Gastroesophageal sphincter (tissue), 4 donors: ENCODE results near the gene ABHD17A. TPM values are rescaled to one million over a fixed set of nuclear protein-coding genes. Genes with fewer than 3 reads are reported as not detected.
A peak's percentile ranks its signal among the peaks of the same experiment; 100 is the strongest.
"Not testable (repeated sequence)": the region's sequence is repeated elsewhere in the genome, so short reads cannot be mapped to it uniquely, and the experiment has no call there.

ENCODE experiments used
- ATAC-seq: fragments of 150-250 bp; one replicate; pipeline ENCODE4 v1.9.1; 2016; ENCODE audit warnings: mild to moderate bottlenecking, moderate library complexity
- H3K27ac ChIP-seq, 4 donors: fragments of 200-600 bp; sonication (generic) in 3 of 4; 1 replicate in 3 of 4; 2 replicates in 1 of 4; pipeline ENCODE4 v1.5.1; 2016 to 2019
- H3K27me3 ChIP-seq: fragments of 200-600 bp; sonication (generic); one replicate; pipeline ENCODE4 v1.5.1; 2019
- H3K36me3 ChIP-seq, 2 donors: fragments of 200-600 bp; sonication (generic); one replicate each; pipeline ENCODE4 v1.5.1; 2019; ENCODE audit warnings: control low read depth in 1 of 2
- H3K4me1 ChIP-seq, 3 donors: fragments of 200-600 bp; sonication (generic); 1 replicate in 2 of 3; 2 replicates in 1 of 3; pipeline ENCODE4 v1.5.1; 2016 to 2019; ENCODE audit warnings: control low read depth in 2 of 3
- H3K4me3 ChIP-seq, 2 donors: fragments of 200-600 bp; sonication (generic); one replicate each; pipeline ENCODE4 v1.5.1; 2019; ENCODE audit warnings: mild to moderate bottlenecking in 1 of 2, moderate library complexity in 1 of 2
- H3K9me3 ChIP-seq, 3 donors: fragments of 200-600 bp; sonication (generic); one replicate each; pipeline ENCODE4 v1.5.1; 2017 to 2019; ENCODE audit warnings: control low read depth in 2 of 3
- EP300 ChIP-seq: sonication (generic); formaldehyde crosslinking; IDR thresholded peaks from one replicate; pipeline ENCODE4 v1.6.1; 2017; ENCODE audit warnings: antibody characterized with exemption, mild to moderate bottlenecking
- POLR2A ChIP-seq, 2 donors: fragments of 450-650 bp; IDR thresholded peaks; one replicate each; pipeline ENCODE4 v1.6.1; 2017; ENCODE audit warnings: antibody characterized with exemption in 2 of 2, mild to moderate bottlenecking in 2 of 2, moderate library complexity in 1 of 2
- POLR2AphosphoS5 ChIP-seq: sonication (generic); formaldehyde crosslinking; IDR thresholded peaks from one replicate; pipeline ENCODE4 v1.6.1; 2017; ENCODE audit warnings: antibody characterized with exemption
- WGBS, 2 donors: methylation state at CpG; one replicate each; pipeline ENCODE4 v1.1.5; 2018; ENCODE audit warnings: low coverage in 1 of 2; 5-methylcytosine and 5-hydroxymethylcytosine counted together
- total RNA-seq, 4 donors: library from RNA; depleted of rRNA; stranded (reverse); fragments of >200 nt; gene quantifications; one replicate each; pipeline ENCODE4 v1.1.0, GENCODE V29; 2016
- TF ChIP-seq, protein P1 (sequence below), 4 experiments: fragments of 200-600 bp in 2 of 4; fragments of 450-650 bp in 2 of 4; sonication (generic) in 1 of 4; IDR thresholded peaks; one replicate each; pipeline ENCODE4 v1.5.1; 2017 to 2019; ENCODE audit warnings: antibody characterized with exemption in 4 of 4, mild to moderate bottlenecking in 2 of 4, moderate library complexity in 2 of 4

ABHD17A gene
- total RNA-seq, 4 donors from 2014 or later = 80.0 to 117 (median 91.0) TPM

DNA sequence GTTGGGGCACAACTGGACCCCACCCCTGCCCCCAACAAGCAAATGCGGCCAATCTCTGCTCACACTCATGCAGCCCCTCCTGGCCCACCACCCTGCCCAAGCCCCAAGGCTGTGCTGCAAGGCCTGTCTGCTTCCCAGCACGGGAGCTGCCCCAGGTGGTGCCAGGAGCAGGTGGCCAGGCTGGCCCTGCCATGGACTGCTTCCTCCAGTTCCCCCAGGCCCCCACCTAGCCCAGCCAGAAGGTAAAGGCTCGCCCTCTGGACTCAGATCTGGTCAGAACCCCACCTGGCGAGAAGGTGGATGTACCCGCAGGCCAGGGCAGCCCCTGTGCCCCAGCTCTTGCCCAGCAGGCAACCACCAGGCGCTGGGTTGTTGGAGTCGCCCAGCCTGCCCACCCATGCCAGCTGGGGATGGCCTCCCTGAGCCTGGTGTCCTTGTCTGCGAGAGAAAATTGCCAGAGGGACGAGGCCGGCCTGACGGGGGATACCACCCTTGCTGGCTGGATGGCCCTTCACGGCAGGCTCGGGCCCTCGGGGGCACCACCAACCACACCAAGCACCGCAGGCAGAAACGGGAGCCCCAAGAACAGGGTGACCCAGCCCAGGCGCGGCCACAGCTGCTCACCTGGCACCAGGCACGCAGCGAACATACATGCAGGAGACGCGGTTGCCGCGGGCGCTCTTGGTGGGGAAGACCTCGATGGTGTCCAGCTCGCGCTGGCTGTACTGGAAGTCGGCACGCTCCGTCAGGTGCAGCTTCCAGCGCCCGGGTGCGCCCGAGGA, 4.5 kb downstream of the ABHD17A start:
- no peak for ATAC-seq
- WGBS, 2 donors = no CpG with 5 or more reads among the region's 35 CpGs
- Histone ChIP-seq H3K27me3 (no peaks in the 10 kb centered on the region), H3K27ac (peak overlapping the region in 3 of 4 donors; percentile 10 to 89 (median 87)), H3K36me3 (peaks cover 0 to 21% of the 10 kb centered on the region in 2 donors), H3K4me1 (peaks cover 4 to 66% (median 34%) of the 10 kb centered on the region in 3 donors), H3K4me3 (peak overlapping the region in 1 of 2 donors; percentile 29), H3K9me3 (no peaks in the 10 kb centered on the region)
- TF ChIP-seq, protein P1, sequence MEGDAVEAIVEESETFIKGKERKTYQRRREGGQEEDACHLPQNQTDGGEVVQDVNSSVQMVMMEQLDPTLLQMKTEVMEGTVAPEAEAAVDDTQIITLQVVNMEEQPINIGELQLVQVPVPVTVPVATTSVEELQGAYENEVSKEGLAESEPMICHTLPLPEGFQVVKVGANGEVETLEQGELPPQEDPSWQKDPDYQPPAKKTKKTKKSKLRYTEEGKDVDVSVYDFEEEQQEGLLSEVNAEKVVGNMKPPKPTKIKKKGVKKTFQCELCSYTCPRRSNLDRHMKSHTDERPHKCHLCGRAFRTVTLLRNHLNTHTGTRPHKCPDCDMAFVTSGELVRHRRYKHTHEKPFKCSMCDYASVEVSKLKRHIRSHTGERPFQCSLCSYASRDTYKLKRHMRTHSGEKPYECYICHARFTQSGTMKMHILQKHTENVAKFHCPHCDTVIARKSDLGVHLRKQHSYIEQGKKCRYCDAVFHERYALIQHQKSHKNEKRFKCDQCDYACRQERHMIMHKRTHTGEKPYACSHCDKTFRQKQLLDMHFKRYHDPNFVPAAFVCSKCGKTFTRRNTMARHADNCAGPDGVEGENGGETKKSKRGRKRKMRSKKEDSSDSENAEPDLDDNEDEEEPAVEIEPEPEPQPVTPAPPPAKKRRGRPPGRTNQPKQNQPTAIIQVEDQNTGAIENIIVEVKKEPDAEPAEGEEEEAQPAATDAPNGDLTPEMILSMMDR (IDR thresholded peaks at IDR 0.05) = no peak
- no peak for TF ChIP-seq EP300
- TF ChIP-seq POLR2AphosphoS5 = no peak
- no peak for TF ChIP-seq POLR2A (IDR thresholded peaks at IDR 0.05)

DNA sequence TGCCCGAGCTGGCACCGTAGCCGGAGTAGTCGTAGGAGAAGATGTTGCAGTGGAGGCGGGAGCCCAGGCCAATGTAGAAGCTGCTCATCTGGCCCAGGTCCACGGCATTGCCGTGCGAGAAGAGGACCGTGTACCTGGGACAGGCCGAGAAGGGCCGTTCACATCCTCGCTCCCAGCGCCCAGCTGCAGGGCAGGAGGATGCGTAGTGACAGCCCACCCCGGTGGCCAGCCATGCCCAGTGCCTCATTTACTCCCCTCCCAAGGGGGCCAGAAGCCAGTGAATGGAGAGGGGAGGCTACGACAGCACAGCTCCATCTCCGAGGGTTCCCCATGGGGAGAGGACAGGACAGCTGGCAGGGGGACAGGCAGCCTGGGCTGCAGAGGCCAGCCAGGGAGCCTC, 5.3 kb downstream of the ABHD17A start:
- not testable (repeated sequence) for ATAC-seq, H3K9me3 ChIP-seq, H3K4me3 ChIP-seq, H3K27me3 ChIP-seq
- Histone ChIP-seq H3K36me3 (peaks cover 0 to 21% of the 10 kb centered on the region in 2 donors), H3K4me1 (peaks cover 4 to 68% (median 34%) of the 10 kb centered on the region in 3 donors), H3K27ac (peak overlapping the region in 1 of 4 donors; percentile 87)
- WGBS, 2 donors = 60% methylated on average over 3 of the region's 17 CpGs; no CpG with 5 or more reads in 1 of the 2 donors

DNA sequence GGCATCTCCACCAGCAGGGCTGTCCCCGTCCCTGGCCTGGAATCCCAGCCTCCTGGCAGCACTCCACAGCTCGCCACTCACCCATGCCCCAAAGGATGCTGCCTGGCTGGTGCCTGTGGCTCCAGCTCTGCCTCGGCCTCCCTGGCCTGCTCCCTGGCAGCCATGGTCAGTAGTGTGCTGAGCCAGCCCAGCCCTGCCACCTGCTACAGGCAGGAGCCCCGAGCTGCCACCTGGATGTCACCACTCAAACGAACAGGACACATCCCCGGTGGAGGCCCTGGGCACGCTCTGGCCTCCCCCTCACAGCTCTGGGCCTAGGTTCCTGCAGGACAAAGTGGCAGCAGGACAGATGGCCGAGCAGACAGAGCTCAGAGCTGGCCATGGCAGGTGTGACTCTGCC, 6.7 kb downstream of the ABHD17A start:
- H3K27me3 ChIP-seq, H3K27ac ChIP-seq, H3K9me3 ChIP-seq, H3K4me3 ChIP-seq, ATAC-seq: not testable (repeated sequence)
- no CpG with 5 or more reads among the region's 8 CpGs for WGBS, 2 donors
- peaks cover 0 to 70% (median 34%) of the 10 kb centered on the region in 3 donors for H3K4me1 ChIP-seq
- peaks cover 0 to 21% of the 10 kb centered on the region in 2 donors for H3K36me3 ChIP-seq

DNA sequence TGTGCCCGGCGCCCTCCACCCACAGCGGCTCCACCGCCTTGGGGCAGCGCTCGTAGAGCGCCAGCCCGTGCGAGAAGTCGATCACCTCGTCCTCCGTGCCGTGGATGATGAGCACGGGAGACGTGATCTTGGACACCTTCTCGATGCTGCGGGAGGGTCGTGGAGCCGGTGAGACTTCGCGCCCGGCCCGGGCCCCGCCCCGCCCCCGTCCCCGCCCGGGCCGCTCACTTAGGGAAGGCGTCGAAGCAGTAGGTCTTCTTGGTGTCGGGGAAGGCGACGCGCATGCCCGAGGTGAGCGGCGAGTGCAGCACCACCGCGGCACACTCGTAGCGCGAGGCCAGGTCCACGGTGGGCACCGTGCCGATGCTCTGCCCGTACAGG, 8.0 kb downstream of the ABHD17A start:
- Histone ChIP-seq H3K36me3 (peaks cover 0 to 21% of the 10 kb centered on the region in 2 donors), H3K4me1 (peaks cover 0 to 70% (median 32%) of the 10 kb centered on the region in 3 donors), H3K27ac (peak overlapping the region in 1 of 4 donors; percentile 97), H3K4me3 (peak overlapping the region in 1 of 2 donors; percentile 75)
- not testable (repeated sequence) for H3K27me3 ChIP-seq, H3K9me3 ChIP-seq, ATAC-seq
- no CpG with 5 or more reads among the region's 47 CpGs for WGBS, 2 donors

DNA sequence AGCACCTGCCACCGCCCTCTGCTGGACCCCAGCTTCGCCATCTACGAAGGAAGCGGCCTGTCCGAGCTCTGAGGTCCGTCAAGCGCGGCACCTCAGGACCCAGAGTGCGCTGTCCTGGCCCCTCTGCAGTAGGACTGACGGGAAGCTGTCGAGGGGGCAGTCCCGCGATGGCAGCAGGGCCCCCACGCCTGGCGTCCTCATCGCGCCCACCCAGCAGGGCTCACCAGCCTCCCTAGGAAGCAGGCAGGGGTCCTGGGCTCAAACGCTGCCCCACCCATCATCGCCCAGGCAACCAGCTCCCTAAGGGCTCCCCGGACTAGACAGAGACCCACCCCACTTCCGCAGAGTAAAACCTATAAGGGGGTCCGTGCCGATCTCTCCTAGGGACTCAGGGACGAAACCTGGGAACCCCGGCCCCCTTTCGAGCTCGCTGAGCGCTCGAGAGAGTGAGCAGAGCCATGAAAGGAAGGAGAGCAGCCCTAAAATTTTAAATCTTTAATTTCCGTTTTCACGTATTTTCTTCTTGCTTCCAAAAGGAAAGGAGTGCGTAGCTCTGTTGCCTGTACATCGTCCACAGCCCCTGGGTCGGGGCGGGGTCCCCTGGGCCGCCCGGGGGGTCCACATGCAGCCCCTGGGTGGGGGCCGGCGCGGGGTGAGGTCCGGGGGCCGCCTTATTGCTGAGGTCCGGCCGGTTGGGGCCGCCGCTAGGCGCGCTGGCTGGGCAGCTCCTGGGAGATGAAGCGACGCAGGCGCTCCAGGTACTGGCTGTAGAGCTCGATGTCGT, 8.6 kb downstream of the ABHD17A start:
- H3K27ac ChIP-seq = peak overlapping the region; percentile 37 to 97 (median 94)
- H3K9me3 ChIP-seq, H3K27me3 ChIP-seq: not testable (repeated sequence)
- 40 to 57% methylated on average over 2 to 4 of the region's 53 CpGs for WGBS, 2 donors
- ATAC-seq = peak; percentile 12
- peaks cover 0 to 70% (median 26%) of the 10 kb centered on the region in 3 donors for H3K4me1 ChIP-seq
- H3K4me3 ChIP-seq = peak overlapping the region; percentile 73 to 75
- H3K36me3 ChIP-seq = peaks cover 0 to 22% of the 10 kb centered on the region in 2 donors

DNA sequence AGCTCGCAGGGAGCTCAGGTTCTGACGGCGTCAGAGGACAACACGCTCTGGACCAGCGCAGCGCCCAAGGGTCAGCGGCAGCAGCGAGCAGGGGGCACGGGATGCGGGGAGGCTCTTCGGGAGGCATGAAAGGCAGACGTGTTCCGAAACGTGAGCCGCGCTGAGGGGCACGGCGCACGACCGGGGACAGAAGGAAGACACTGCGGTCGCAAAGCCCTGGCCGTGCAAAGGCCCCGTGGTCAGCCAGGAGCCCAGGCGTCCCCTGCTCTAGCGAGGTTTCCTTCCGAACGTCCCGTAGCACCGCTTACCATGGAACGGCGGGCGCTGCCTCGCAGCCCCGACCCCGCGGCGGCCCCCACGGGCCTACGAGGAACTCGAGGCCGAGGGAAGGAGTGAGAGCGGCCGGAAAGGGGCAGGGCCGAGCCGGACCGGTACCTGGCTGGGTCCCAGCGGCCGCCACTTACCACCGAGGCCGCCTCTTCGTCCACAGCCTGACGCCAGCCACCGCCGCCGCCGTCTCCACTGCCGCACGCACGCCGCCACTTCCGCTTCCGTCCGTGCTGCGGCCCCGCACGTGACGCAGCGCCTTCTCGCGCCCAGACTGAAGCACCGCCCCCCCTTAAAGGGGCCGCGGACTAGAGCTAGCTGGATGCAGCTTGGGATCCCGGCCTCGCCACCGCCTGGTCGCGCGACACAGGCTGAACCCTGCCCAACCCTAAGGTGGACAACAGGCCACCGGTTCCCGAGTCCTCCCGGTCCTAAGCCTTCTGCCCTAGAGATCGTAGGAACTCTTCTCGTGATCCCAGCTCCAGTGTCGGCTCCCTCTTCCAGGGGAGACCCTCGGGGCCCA, 9.4 kb downstream of the ABHD17A start:
- H3K4me3 ChIP-seq = peak overlapping the region; percentile 73 to 75
- H3K9me3 ChIP-seq = no peaks in the 10 kb centered on the region
- WGBS, 2 donors = 0% methylated on average over 7 of the region's 87 CpGs; no CpG with 5 or more reads in 1 of the 2 donors
- peak; percentile 96 for ATAC-seq
- H3K4me1 ChIP-seq = peaks cover 0 to 70% (median 24%) of the 10 kb centered on the region in 3 donors
- H3K36me3 ChIP-seq = peaks cover 0 to 28% of the 10 kb centered on the region in 2 donors
- TF ChIP-seq POLR2AphosphoS5 = peak; percentile 98
- TF ChIP-seq, protein P1 (IDR thresholded peaks at IDR 0.05) = peak in 1 of 4 experiments; percentile 24
- TF ChIP-seq EP300 = no peak
- TF ChIP-seq POLR2A (IDR thresholded peaks at IDR 0.05) = peak; percentile 93 to 94
- H3K27ac ChIP-seq = peak overlapping the region; percentile 84 to 97 (median 94)
- no peaks in the 10 kb centered on the region for H3K27me3 ChIP-seq

DNA sequence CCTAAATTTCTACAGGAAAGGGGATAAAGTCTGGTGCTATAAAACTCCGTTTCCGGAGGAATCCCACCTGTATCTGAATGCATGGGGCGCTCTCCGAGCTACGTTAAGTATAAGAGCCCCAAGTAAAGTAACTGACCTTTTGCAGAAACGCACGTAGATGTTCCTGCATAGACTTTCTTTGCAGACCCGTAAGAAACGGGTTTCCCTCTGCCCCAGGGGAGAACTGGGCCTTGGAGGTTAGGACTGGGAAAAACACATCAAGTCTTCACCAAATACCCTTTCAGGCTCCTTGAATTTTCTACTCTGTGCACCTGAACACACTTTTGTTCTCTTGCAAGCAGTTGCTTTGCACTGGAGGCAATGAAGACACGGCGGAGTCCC, 10.0 kb downstream of the ABHD17A start:
- H3K4me1 ChIP-seq = peaks cover 0 to 66% (median 24%) of the 10 kb centered on the region in 3 donors
- WGBS, 2 donors = 0 to 4% methylated on average over 7 to 9 of the region's 11 CpGs
- not testable (repeated sequence) for ATAC-seq

More for the DNA sequence above, 10.0 kb downstream of the ABHD17A start:
- H3K9me3 ChIP-seq, H3K27me3 ChIP-seq: not testable (repeated sequence)
- Histone ChIP-seq H3K4me3 (peak overlapping the region; percentile 73 to 75), H3K27ac (peak overlapping the region; percentile 84 to 97 (median 94)), H3K36me3 (peaks cover 0 to 28% of the 10 kb centered on the region in 2 donors)
